Neural progenitor cell (in vitro differentiated cells): ENCODE data around the gene NDUFC2.
"Not testable (repeated sequence)": the region's sequence is repeated elsewhere in the genome, so short reads cannot be mapped to it uniquely, and the experiment has no call there.

Experiments
- EZH2 ChIP-seq: fragments of 200-600 bp; sonication (generic); IDR thresholded peaks from 2 replicates; pipeline ENCODE4 v1.6.1; 2017; ENCODE audit warnings: antibody characterized with exemption, mild to moderate bottlenecking, moderate library complexity
- TF ChIP-seq, protein P1 (sequence below): fragments of 200-600 bp; sonication (generic); IDR thresholded peaks from 2 replicates; pipeline ENCODE4 v1.5.1; 2017; ENCODE audit warnings: antibody characterized with exemption, mild to moderate bottlenecking

DNA sequence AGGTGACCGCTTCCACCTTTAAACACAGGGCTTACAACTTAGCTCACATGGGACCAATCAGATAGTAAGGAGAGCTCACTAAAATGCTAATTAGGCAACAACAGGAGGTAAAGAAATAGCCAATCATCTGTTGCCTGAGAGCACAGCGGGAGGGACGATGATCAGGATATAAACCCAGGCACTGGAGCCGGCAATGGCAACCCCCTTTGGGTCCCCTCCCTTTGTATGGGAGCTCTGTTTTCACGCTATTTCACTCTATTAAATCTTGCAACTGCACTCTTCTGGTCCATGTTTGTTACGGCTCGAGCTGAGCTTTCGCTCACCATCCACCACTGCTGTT is 38.3 kb downstream of the NDUFC2 start:
- TF ChIP-seq, protein P1, sequence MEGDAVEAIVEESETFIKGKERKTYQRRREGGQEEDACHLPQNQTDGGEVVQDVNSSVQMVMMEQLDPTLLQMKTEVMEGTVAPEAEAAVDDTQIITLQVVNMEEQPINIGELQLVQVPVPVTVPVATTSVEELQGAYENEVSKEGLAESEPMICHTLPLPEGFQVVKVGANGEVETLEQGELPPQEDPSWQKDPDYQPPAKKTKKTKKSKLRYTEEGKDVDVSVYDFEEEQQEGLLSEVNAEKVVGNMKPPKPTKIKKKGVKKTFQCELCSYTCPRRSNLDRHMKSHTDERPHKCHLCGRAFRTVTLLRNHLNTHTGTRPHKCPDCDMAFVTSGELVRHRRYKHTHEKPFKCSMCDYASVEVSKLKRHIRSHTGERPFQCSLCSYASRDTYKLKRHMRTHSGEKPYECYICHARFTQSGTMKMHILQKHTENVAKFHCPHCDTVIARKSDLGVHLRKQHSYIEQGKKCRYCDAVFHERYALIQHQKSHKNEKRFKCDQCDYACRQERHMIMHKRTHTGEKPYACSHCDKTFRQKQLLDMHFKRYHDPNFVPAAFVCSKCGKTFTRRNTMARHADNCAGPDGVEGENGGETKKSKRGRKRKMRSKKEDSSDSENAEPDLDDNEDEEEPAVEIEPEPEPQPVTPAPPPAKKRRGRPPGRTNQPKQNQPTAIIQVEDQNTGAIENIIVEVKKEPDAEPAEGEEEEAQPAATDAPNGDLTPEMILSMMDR, result not testable (repeated sequence)
- not testable (repeated sequence) for TF ChIP-seq EZH2
